ENCODE results near the gene CBARP. TPM values are rescaled to one million over a fixed set of nuclear protein-coding genes. Genes with fewer than 3 reads are reported as not detected.

Gene CBARP
- total and polyA plus RNA-seq, 2 donors, result 0.09 to 0.37 TPM

DNA sequence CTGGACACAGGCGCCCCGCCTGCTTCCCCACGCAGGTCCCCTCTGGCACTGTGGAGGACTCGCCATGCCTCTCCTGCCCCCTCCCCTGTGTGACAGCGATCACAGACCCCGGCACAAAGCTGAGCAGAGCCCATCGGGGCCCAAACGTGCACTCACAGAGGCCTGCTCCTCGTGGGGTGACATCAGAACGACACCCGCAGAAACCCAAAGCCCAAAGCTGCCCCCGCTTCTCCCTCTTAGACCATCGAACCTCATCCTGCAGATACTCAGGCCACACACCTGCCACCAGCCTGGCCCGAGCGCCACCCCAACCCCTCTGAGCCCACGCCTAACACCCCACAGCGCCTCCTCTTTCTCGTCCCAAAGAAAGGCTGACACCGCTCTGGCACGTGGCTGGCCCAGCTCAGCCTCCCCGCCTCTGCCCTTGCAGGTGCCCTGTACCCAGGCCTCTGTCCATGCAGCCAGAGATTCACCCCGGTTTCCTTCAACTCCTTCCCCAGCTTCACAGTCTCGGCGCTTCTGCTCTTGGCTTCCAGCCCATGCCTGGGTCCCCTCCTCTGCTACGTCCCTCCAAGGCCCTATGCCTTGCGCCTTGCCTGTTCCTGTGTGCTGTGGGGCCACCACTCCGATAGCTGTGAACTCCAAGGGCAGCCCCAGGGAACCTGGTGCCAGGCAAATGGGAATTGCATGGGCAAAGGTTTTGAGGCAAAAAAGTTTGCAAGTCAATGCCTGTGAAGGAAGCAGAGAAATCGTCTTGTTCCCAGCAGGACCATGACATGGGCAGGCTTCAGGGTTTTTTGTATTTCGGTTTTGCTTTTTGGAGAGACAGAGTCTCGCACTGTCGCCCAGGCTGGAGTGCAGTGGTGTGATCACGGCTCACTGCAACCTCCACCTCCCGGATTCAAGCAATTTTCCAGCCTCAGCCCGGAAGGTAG is 831 bp upstream of the CBARP start:
- H3K4me1 ChIP-seq (ENCODE audit: control insufficient read depth in 2 of 2, insufficient read depth in 2 of 2, low read length in 2 of 2), result peaks cover 22 to 33% of the 10 kb centered on the region in 2 donors
- H3K4me3 ChIP-seq (ENCODE audit: low read length in 2 of 2), result peak overlapping the region in 1 of 2 donors; percentile 53
- H3K36me3 ChIP-seq (ENCODE audit: control insufficient read depth in 2 of 2, insufficient read depth in 2 of 2, low read length in 1 of 2), result peaks cover 0 to 3% of the 10 kb centered on the region in 2 donors
- no peak for DNase-seq (ENCODE audit: low read depth in 6 of 9, low spot score in 9 of 9)
- H3K27me3 ChIP-seq (ENCODE audit: control insufficient read depth in 2 of 2, insufficient read depth in 1 of 2, low read length in 1 of 2), result peaks cover 52 to 60% of the 10 kb centered on the region in 2 donors
- peaks cover 0 to 11% of the 10 kb centered on the region in 2 donors for H3K9me3 ChIP-seq (ENCODE audit: control insufficient read depth in 2 of 2, insufficient read depth in 1 of 2, low read length in 1 of 2)
- no peak overlapping the region for H3K27ac ChIP-seq (ENCODE audit: low read depth in 1 of 2, low read length in 1 of 2)
- WGBS, result 72% methylated on average over 34 of the region's 34 CpGs

DNA sequence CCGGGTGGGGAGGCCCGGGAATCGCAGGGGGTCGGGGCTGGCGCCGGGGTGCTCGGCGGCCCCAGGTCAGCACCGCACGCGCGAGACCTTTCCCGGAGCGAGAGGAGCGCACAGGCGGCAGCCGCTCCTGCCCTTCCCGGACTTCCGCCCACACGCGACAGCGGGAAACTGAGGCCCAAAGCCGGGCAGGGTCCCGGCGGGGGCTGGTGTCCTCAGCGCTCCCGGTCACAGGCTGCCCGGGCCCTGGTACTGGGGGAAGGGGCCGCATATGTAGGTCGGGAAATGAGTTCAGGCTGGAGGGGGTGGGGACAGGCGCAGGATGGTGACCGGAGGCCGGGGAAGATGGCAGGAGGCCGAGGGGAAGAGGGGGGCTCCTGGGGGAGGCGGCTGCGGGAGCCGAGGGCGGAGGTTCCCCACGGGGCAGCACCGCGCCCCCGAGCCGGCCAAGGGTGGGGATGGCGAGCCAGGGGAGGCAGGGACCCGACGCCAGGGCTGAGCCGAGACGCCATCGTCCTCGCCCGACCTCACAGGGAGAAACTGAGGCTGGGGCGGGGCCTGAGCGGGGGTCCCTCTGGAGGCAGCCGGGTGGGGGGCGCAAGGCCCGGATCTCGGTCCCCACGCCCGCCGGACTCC is 662 bp downstream of the CBARP start:
- H3K4me1 ChIP-seq (ENCODE audit: control insufficient read depth in 2 of 2, insufficient read depth in 2 of 2, low read length in 2 of 2), result peaks cover 19 to 26% of the 10 kb centered on the region in 2 donors
- under 1% methylated on average over 60 of the region's 60 CpGs for WGBS
- no peaks in the 10 kb centered on the region for H3K36me3 ChIP-seq (ENCODE audit: control insufficient read depth in 2 of 2, insufficient read depth in 2 of 2, low read length in 1 of 2)
- peaks cover 0 to 11% of the 10 kb centered on the region in 2 donors for H3K9me3 ChIP-seq (ENCODE audit: control insufficient read depth in 2 of 2, insufficient read depth in 1 of 2, low read length in 1 of 2)
- peaks cover 52 to 69% of the 10 kb centered on the region in 2 donors for H3K27me3 ChIP-seq (ENCODE audit: control insufficient read depth in 2 of 2, insufficient read depth in 1 of 2, low read length in 1 of 2)
- no peak for DNase-seq (ENCODE audit: low read depth in 6 of 9, low spot score in 9 of 9)
- peak overlapping the region in 1 of 2 donors; percentile 53 for H3K4me3 ChIP-seq (ENCODE audit: low read length in 2 of 2)
- no peak overlapping the region for H3K27ac ChIP-seq (ENCODE audit: low read depth in 1 of 2, low read length in 1 of 2)

DNA sequence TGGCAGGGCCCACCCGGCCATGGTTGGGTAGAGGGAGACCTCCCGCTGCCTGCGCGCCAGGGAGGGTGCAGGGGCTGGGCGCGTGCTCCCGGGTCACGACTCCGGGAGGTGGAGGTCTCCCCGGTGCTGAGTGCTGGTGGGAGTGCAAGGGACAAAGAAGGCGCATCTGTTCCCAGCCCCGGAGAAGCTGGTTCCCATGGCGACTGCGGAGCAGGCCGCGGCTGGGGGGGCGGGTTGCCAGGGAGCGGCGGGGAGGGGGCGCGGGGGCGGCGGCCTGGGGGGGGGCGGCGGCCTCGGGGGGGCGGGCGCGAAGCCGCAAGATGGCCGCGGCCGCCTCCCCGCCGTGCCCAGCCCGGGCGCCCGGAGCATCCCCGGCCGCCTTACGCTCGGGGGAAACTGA is 1.2 kb downstream of the CBARP start:
- H3K27me3 ChIP-seq (ENCODE audit: control insufficient read depth in 2 of 2, insufficient read depth in 1 of 2, low read length in 1 of 2), result peaks cover 52 to 69% of the 10 kb centered on the region in 2 donors
- H3K27ac ChIP-seq (ENCODE audit: low read depth in 1 of 2, low read length in 1 of 2), result no peak overlapping the region
- H3K36me3 ChIP-seq (ENCODE audit: control insufficient read depth in 2 of 2, insufficient read depth in 2 of 2, low read length in 1 of 2), result no peaks in the 10 kb centered on the region
- peaks cover 17 to 24% of the 10 kb centered on the region in 2 donors for H3K4me1 ChIP-seq (ENCODE audit: control insufficient read depth in 2 of 2, insufficient read depth in 2 of 2, low read length in 2 of 2)
- peak overlapping the region in 1 of 2 donors; percentile 53 for H3K4me3 ChIP-seq (ENCODE audit: low read length in 2 of 2)
- DNase-seq (ENCODE audit: low read depth in 6 of 9, low spot score in 9 of 9), result no peak
- 20% methylated on average over 42 of the region's 42 CpGs for WGBS
- H3K9me3 ChIP-seq (ENCODE audit: control insufficient read depth in 2 of 2, insufficient read depth in 1 of 2, low read length in 1 of 2), result peaks cover 0 to 11% of the 10 kb centered on the region in 2 donors

DNA sequence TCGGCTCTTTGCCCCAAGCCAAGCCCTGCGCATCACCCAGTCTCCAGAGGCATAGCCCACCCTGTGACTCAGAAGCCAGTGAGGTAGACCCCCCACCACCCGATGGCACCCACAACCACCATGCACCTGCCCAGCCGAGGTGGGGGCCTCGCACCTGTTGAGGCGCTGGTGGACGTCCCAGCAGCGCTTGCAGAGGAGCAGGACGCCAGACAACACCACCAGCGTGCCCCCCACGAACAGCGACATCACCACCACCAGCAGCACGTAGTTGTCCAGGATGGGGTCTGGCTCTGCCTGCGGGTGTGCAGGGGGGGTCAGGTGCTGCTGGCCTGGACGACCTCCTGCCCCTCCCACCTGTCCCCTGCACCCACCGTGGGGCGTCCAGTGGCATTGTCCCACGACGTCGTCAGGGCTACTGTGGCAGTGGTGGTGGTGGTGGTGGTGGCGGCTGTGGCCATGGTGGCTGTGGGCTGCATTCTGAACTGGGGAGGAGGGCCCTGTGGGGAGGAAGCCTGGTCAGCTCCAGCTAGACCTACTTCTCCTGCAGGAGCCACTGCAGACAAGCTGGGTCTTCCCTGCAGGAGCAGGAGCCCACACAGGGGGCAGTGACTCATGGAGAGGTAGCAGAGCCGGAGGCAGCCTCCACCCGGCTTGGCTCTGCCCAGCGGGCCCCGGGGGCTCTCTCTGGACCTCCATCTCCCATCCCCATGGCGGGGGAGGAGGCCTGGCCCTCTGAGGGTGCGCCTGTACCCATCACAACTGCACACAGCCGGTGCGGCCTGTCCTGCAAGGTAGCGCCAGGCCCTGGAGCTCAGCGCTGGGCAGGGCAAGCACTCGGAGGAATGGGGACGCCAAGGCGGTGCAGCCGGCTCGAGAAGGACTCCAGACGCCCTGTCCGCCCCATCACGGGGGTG is 1.9 kb downstream of the CBARP start:
- peaks cover 52 to 69% of the 10 kb centered on the region in 2 donors for H3K27me3 ChIP-seq (ENCODE audit: control insufficient read depth in 2 of 2, insufficient read depth in 1 of 2, low read length in 1 of 2)
- no peak overlapping the region for H3K27ac ChIP-seq (ENCODE audit: low read depth in 1 of 2, low read length in 1 of 2)
- H3K4me1 ChIP-seq (ENCODE audit: control insufficient read depth in 2 of 2, insufficient read depth in 2 of 2, low read length in 2 of 2), result peaks cover 12 to 18% of the 10 kb centered on the region in 2 donors
- DNase-seq (ENCODE audit: low read depth in 6 of 9, low spot score in 9 of 9), result no peak
- H3K9me3 ChIP-seq (ENCODE audit: control insufficient read depth in 2 of 2, insufficient read depth in 1 of 2, low read length in 1 of 2), result peaks cover 0 to 11% of the 10 kb centered on the region in 2 donors
- no peak overlapping the region for H3K4me3 ChIP-seq (ENCODE audit: low read length in 2 of 2)
- WGBS, result 93% methylated on average over 39 of the region's 39 CpGs
- H3K36me3 ChIP-seq (ENCODE audit: control insufficient read depth in 2 of 2, insufficient read depth in 2 of 2, low read length in 1 of 2), result no peaks in the 10 kb centered on the region

DNA sequence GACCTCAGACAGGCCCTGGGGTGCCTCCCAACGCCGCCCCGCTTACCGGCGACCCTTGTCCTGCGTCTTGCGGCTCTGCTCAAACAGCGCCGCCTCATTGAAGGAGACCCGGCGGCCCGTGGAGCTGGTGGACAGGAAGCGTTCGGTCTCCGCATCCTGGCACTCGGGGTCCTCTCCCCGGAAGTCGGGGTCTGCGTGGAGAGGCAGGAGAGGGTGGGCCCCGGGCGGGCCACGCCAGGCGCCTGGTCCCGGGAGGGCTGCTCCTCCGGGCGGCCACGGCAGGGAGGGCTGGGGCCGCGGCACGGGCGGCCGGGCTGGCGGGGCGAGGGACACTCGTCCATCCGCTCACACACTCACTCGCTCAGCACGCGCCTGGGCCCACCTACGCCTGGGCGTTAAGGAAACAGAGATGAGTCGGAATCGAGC is 2.8 kb downstream of the CBARP start:
- Histone ChIP-seq H3K9me3 (ENCODE audit: control insufficient read depth in 2 of 2, insufficient read depth in 1 of 2, low read length in 1 of 2) (peaks cover 0 to 10% of the 10 kb centered on the region in 2 donors), H3K36me3 (ENCODE audit: control insufficient read depth in 2 of 2, insufficient read depth in 2 of 2, low read length in 1 of 2) (no peaks in the 10 kb centered on the region), H3K27me3 (ENCODE audit: control insufficient read depth in 2 of 2, insufficient read depth in 1 of 2, low read length in 1 of 2) (peaks cover 51 to 70% of the 10 kb centered on the region in 2 donors), H3K4me3 (ENCODE audit: low read length in 2 of 2) (no peak overlapping the region), H3K27ac (ENCODE audit: low read depth in 1 of 2, low read length in 1 of 2) (no peak overlapping the region), H3K4me1 (ENCODE audit: control insufficient read depth in 2 of 2, insufficient read depth in 2 of 2, low read length in 2 of 2) (peaks cover 10 to 14% of the 10 kb centered on the region in 2 donors)
- 94% methylated on average over 43 of the region's 43 CpGs for whole genome bisulfite sequencing
- DNase-seq (ENCODE audit: low read depth in 6 of 9, low spot score in 9 of 9), result no peak

DNA sequence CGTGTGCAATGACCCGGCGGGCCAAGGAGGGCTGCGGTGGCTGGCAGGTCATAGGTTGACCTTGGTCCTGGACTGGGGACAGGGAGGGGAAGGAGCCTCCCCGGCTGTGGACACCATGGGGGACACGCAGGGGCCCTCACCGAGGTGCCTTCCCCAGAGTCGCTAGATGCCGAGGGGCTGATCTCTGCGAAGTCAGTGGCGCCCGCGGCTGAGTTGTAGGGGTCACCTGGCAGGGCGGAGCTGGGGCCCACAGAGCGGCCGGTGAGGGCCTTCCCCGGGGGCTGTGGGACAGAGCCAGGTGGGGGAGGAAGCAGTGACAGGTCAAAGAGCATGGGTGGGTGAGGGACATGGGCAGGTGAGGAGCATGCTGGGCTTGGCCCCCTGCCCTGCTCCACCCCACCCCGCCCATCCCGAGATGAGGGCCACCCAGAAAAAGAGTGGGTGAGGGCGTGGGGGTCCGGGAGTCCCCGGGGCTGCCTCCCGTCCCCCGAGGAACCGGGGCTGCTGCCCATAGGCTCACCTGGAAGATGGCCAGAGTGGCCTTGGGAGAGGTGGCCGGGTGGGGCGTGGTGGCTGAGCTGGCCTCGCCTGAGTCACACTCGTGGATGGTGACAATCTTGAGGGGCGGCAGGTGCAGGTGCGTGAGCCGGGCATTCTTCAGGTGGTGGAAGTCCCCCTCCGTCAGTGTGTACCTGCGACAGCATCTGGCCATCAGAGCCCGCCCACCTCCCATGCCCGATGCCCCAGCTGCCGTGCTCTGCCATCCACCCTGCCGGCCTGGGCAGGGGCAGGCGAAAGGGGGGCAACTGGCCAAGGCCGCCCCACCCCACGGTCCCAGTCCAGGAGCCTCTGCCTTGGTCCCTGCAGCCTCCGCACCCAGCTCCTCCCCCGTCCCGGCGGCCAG is 3.5 kb downstream of the CBARP start:
- Histone ChIP-seq H3K27me3 (ENCODE audit: control insufficient read depth in 2 of 2, insufficient read depth in 1 of 2, low read length in 1 of 2) (peaks cover 44 to 63% of the 10 kb centered on the region in 2 donors), H3K4me3 (ENCODE audit: low read length in 2 of 2) (no peak overlapping the region), H3K27ac (ENCODE audit: low read depth in 1 of 2, low read length in 1 of 2) (no peak overlapping the region), H3K36me3 (ENCODE audit: control insufficient read depth in 2 of 2, insufficient read depth in 2 of 2, low read length in 1 of 2) (no peaks in the 10 kb centered on the region), H3K9me3 (ENCODE audit: control insufficient read depth in 2 of 2, insufficient read depth in 1 of 2, low read length in 1 of 2) (peaks cover 0 to 6% of the 10 kb centered on the region in 2 donors), H3K4me1 (ENCODE audit: control insufficient read depth in 2 of 2, insufficient read depth in 2 of 2, low read length in 2 of 2) (peaks cover 7 to 10% of the 10 kb centered on the region in 2 donors)
- no peak for DNase-seq (ENCODE audit: low read depth in 6 of 9, low spot score in 9 of 9)
- WGBS, result 94% methylated on average over 45 of the region's 45 CpGs

DNA sequence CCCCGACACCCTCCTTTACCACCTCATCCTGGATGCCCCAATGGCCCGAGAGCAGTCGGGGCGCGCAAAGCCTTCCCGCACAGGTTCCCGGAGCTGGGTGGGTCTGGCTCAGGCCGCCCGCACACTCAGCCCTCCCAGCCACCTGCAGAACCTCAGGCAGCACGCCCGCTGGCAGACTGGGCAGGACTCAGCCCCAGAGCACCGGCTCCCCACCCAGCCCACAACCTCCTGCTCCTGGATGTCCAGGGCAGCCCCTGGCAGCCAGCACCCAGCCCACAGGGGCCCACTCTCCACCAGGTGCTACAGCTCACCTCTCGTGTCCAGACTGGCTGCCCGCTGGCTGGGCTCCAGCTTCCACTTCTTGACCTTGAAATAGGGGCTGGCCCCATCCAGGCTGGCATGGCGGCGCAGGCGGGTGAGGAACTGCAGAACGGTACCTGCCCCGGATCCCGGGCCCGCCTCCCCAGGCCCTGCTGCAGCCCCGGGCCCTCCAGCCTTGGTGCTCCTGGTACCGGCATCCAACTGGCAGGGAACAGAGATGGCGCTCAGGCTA is 4.6 kb downstream of the CBARP start:
- H3K27ac ChIP-seq (ENCODE audit: low read depth in 1 of 2, low read length in 1 of 2), result no peak overlapping the region
- peaks cover 5 to 9% of the 10 kb centered on the region in 2 donors for H3K4me1 ChIP-seq (ENCODE audit: control insufficient read depth in 2 of 2, insufficient read depth in 2 of 2, low read length in 2 of 2)
- no peak overlapping the region for H3K4me3 ChIP-seq (ENCODE audit: low read length in 2 of 2)
- H3K27me3 ChIP-seq (ENCODE audit: control insufficient read depth in 2 of 2, insufficient read depth in 1 of 2, low read length in 1 of 2), result peaks cover 33 to 52% of the 10 kb centered on the region in 2 donors
- peaks cover 0 to 8% of the 10 kb centered on the region in 2 donors for H3K36me3 ChIP-seq (ENCODE audit: control insufficient read depth in 2 of 2, insufficient read depth in 2 of 2, low read length in 1 of 2)
- no peak for DNase-seq (ENCODE audit: low read depth in 6 of 9, low spot score in 9 of 9)
- WGBS, result 94% methylated on average over 24 of the region's 24 CpGs
- H3K9me3 ChIP-seq (ENCODE audit: control insufficient read depth in 2 of 2, insufficient read depth in 1 of 2, low read length in 1 of 2), result peaks cover 0 to 6% of the 10 kb centered on the region in 2 donors
